Tibial nerve (tissue), 3 donors: Measurements from ENCODE around the gene FMO2.

ENCODE experiments used
- POLR2A ChIP-seq, 2 donors: fragments of 450-650 bp; IDR thresholded peaks; one replicate each; pipeline ENCODE4 v1.6.1; 2017; ENCODE audit warnings: antibody characterized with exemption in 2 of 2, mild to moderate bottlenecking in 2 of 2, moderate library complexity in 2 of 2
- TF ChIP-seq, protein P1 (sequence below), 5 experiments: fragments of 200-600 bp in 3 of 5; fragments of 450-650 bp in 2 of 5; sonication (generic) in 3 of 5; IDR thresholded peaks; one replicate each; pipeline ENCODE4 v1.5.1; 2016 to 2019; ENCODE audit warnings: antibody characterized with exemption in 5 of 5, mild to moderate bottlenecking in 3 of 5, moderate library complexity in 2 of 5

DNA sequence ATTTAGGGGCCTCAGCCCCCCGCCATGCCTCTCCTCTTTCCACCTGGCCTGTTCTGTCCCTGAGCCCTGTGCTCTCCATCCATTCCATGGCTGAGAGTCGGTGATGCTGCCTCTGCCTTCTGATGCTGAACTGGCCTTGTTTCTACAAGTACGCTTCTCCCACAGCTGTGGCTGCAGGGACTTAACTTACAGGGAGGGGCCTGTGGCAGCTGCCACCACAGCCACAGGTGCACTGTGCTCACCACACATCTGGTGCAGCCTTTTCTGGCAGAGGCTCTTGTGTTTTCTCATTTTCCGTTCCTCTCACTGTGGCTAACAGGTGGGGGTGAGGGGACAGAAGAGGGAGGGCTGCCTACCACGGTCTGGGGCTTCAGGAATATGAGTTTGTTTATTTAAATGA is 67.4 kb downstream of the FMO2 start:
- TF ChIP-seq POLR2A (IDR thresholded peaks at IDR 0.05), result no peak
- TF ChIP-seq, protein P1, sequence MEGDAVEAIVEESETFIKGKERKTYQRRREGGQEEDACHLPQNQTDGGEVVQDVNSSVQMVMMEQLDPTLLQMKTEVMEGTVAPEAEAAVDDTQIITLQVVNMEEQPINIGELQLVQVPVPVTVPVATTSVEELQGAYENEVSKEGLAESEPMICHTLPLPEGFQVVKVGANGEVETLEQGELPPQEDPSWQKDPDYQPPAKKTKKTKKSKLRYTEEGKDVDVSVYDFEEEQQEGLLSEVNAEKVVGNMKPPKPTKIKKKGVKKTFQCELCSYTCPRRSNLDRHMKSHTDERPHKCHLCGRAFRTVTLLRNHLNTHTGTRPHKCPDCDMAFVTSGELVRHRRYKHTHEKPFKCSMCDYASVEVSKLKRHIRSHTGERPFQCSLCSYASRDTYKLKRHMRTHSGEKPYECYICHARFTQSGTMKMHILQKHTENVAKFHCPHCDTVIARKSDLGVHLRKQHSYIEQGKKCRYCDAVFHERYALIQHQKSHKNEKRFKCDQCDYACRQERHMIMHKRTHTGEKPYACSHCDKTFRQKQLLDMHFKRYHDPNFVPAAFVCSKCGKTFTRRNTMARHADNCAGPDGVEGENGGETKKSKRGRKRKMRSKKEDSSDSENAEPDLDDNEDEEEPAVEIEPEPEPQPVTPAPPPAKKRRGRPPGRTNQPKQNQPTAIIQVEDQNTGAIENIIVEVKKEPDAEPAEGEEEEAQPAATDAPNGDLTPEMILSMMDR (IDR thresholded peaks at IDR 0.05), result no peak
